K562 (cell line): ENCODE results near the gene TMCC2. TPM values are rescaled to one million over a fixed set of nuclear protein-coding genes. Genes with fewer than 3 reads are reported as not detected.

ENCODE experiments used
- ATF3 ChIP-seq, 2 experiments: fragments of 450-650 bp in 1 of 2; sonication (generic) in 1 of 2; formaldehyde crosslinking in 1 of 2; IDR thresholded peaks in 1 of 2; conservative IDR thresholded peaks in 1 of 2; 2 replicates each; pipeline versions ENCODE4 v1.6.1 to v1.8.1; 2016 to 2023; ENCODE audit warnings: mild to moderate bottlenecking in 2 of 2, moderate library complexity in 2 of 2, inconsistent platforms in 1 of 2, missing genetic modification reagents in 1 of 2
- EHMT2 ChIP-seq: fragments of 450-650 bp; IDR thresholded peaks from 2 replicates; pipeline ENCODE4 v1.6.1; 2018; ENCODE audit warnings: antibody characterized with exemption
- HDAC8 ChIP-seq: fragments of 450-650 bp; IDR thresholded peaks from 2 replicates; pipeline ENCODE4 v1.6.1; 2016; ENCODE audit warnings: mild to moderate bottlenecking, missing genetic modification characterization, moderate library complexity, missing compliant biosample characterization
- MLLT1 ChIP-seq, 2 experiments: fragments of 450-650 bp; IDR thresholded peaks; 2 replicates each; pipeline ENCODE4 v1.6.1; 2016
- NFE2 ChIP-seq: IDR thresholded peaks from 2 replicates; pipeline ENCODE4 v1.6.1; 2014; ENCODE audit warnings: antibody characterized with exemption, low read depth
- PHF20 ChIP-seq: fragments of 450-650 bp; IDR thresholded peaks from 2 replicates; pipeline ENCODE4 v1.6.1; 2018; ENCODE audit not compliant: partially characterized antibody
- SMARCE1 ChIP-seq: fragments of 450-650 bp; IDR thresholded peaks from 2 replicates; pipeline ENCODE4 v1.7.1; 2016; ENCODE audit warnings: mild to moderate bottlenecking
- TBL1XR1 ChIP-seq, 2 experiments: IDR thresholded peaks; 2 replicates each; pipeline ENCODE4 v1.6.1; 2012; ENCODE audit warnings: improper control_type of control experiment in 2 of 2, low read length in 2 of 2, mild to moderate bottlenecking in 1 of 2
- ZNF175 ChIP-seq: fragments of 200-800 bp; sonication (Bioruptor generic); IDR thresholded peaks from 2 replicates; pipeline ENCODE4 v1.6.1; 2016; ENCODE audit warnings: low read depth, mild to moderate bottlenecking, missing genetic modification characterization, missing compliant biosample characterization
- ZSCAN29 ChIP-seq: fragments of 450-650 bp; IDR thresholded peaks from 2 replicates; pipeline ENCODE4 v1.6.1; 2017
- polyA plus RNA-seq, 8 experiments: library from polyadenylated mRNA; depleted of rRNA in 4 of 8; stranded (reverse) in 5 of 8; unstranded in 3 of 8; fragments of >200 nt; fragmentation: Nextera tagmentation in 2 of 8; fragmentation: Illumina TruSeq in 1 of 8; extraction: Ambion mirVana in 2 of 8; extraction: Trizol in 1 of 8; gene quantifications; 2 replicates each; pipeline versions ENCODE4 v1.2.1 to v1.2.3, GENCODE V29; 2011 to 2014; ENCODE audit warnings: inconsistent platforms in 1 of 8, missing spikeins in 1 of 8
- total RNA-seq, 7 experiments: library from RNA; depleted of rRNA in 6 of 7; stranded (reverse); fragments of >200 nt in 6 of 7; fragmentation: Illumina TruSeq in 2 of 7; extraction: Trizol in 2 of 7; gene quantifications; 2 replicates each; pipeline versions ENCODE4 v1.2.1 to v1.2.3, GENCODE V29; 2011 to 2021; ENCODE audit warnings: low replicate concordance in 1 of 7
- TF ChIP-seq, protein P1 (sequence below), 2 experiments: fragments of 450-650 bp; IDR thresholded peaks; 2 replicates each; pipeline ENCODE4 v1.6.1; 2016; ENCODE audit warnings: mild to moderate bottlenecking in 2 of 2, borderline replicate concordance in 1 of 2, low read depth in 1 of 2, moderate library complexity in 1 of 2
- TF ChIP-seq, protein P2 (sequence below), 2 experiments: fragments of 250-450 bp in 1 of 2; fragments of 450-650 bp in 1 of 2; sonication (Bioruptor Pico) in 1 of 2; IDR thresholded peaks; 2 replicates each; pipeline versions ENCODE4 v1.6.1 to v1.8.0; 2016 to 2021; ENCODE audit warnings: mild to moderate bottlenecking in 2 of 2, moderate library complexity in 2 of 2, missing compliant biosample characterization in 1 of 2, missing genetic modification characterization in 1 of 2

Gene TMCC2
- total and polyA plus RNA-seq, 9 of the 15 experiments (the other 6 are each of a cell fraction or from before 2014, with no cell fraction given), result 0.06 to 1.8 (median 0.98) TPM

DNA sequence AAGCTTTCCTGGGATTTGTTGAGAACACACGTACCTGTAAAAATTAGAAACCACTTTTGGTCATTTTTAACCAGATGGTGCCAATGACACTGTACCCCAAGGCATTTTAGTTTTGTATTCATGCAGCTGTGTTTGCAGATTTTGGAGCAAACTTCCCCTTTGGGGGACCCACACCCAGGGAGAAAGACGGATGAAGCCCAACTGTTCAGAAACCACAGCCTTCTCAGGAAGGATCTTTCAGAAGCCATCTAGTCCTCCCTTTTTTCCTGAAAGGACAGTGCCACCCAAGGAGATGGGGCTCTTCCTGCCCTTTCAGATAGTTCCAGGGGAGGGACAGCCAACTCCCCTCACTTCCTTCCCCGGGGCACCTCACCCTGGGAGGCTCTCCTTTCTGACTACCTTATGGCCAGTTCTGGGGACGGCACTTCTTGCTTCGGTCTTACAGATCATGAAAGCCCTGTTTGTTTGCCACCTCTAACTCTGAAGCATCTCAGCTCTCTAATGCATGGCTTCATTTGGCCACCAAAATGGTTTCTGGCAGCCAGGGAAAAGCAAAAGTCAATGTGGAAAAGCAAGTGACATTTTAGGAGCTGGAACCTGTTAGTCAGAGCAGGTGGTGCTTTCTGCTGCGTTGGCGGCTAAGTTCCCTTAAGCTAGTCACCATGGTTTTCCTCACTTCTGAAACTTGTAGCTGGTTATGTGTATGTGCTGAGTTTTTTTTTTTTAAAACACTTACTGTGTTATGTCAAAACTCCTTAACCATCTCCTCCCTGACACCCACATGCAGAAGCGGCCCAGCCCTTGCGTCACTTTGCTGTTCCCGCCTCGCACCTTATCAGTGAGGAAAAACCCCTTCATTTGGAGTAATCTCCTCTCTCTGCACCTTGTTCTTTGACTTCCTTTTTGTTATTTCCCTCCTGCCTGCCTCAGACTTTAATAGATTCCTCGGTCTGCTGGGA lies 10.1 kb downstream of the TMCC2 start (continued):
- TF ChIP-seq, protein P1, sequence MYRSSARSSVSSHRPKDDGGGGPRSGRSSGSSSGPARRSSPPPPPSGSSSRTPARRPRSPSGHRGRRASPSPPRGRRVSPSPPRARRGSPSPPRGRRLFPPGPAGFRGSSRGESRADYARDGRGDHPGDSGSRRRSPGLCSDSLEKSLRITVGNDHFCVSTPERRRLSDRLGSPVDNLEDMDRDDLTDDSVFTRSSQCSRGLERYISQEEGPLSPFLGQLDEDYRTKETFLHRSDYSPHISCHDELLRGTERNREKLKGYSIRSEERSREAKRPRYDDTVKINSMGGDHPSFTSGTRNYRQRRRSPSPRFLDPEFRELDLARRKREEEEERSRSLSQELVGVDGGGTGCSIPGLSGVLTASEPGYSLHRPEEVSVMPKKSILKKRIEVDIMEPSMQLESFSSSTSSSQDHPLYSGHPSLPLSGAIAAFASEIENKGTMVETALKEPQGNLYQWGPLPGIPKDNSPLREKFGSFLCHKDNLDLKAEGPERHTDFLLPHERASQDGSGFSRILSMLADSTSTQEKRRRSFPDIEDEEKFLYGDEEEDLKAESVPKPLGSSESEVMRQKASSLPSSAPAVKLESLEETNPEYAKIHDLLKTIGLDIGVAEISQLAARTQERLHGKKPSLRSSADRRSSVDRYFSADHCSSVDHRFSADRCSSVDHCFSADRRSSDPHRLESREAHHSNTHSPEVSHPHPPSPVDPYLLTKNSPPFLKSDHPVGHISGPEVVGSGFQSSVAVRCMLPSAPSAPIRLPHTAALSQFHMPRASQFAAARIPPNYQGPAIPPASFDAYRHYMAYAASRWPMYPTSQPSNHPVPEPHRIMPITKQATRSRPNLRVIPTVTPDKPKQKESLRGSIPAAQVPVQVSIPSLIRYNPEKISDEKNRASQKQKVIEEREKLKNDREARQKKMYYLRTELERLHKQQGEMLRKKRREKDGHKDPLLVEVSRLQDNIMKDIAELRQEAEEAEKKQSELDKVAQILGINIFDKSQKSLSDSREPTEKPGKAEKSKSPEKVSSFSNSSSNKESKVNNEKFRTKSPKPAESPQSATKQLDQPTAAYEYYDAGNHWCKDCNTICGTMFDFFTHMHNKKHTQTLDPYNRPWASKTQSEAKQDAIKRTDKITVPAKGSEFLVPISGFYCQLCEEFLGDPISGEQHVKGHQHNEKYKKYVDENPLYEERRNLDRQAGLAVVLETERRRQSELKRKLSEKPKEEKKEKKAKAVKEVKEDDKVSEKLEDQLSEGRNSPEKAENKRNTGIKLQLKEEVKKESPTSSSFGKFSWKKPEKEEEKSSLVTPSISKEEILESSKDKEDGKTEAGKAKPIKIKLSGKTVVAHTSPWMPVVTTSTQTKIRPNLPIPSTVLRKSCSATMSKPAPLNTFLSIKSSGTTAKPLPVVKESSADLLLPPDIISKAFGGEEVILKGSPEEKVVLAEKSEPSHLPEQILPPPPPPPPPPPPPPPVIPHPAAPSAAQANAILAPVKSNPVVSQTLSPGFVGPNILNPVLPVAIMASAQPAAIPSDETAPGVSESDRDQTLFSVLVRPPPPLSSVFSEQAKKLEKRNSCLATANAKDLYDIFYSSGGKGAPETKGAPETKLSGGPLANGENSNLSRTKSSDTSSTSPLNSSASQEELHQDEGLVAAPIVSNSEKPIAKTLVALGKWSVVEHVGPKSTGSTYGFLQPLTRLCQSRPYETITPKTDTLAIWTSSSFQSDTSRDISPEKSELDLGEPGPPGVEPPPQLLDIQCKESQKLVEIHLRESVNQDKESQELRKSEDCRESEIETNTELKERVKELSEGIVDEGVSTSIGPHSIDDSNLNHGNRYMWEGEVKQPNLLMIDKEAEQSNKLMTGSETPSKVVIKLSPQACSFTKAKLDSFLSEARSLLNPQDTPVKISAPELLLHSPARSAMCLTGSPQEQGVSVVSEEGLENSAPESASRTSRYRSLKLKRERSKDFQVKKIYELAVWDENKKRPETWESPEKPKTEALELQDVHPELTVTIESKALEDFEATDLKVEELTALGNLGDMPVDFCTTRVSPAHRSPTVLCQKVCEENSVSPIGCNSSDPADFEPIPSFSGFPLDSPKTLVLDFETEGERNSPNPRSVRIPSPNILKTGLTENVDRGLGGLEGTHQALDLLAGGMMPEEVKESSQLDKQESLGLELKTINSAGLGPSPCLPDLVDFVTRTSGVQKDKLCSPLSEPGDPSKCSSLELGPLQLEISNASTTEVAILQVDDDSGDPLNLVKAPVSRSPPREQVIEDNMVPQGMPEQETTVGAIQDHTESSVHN (IDR thresholded peaks at IDR 0.05; ENCODE audit: borderline replicate concordance in 1 of 2, low read depth in 1 of 2), result no peak
- no peak for TF ChIP-seq NFE2
- TF ChIP-seq TBL1XR1 (IDR thresholded peaks at IDR 0.05; ENCODE audit: low read length in 2 of 2), result no peak
- no peak for TF ChIP-seq MLLT1 (IDR thresholded peaks at IDR 0.05)
- no peak for TF ChIP-seq HDAC8
- no peak for TF ChIP-seq ZSCAN29
- TF ChIP-seq ATF3 (IDR thresholded peaks at IDR 0.05), result peak; percentile 87
- TF ChIP-seq ATF3 (CRISPR knock-in tag; conservative IDR thresholded peaks at IDR 0.05), result no peak
- 0 out of 2 replicates have a peak, but pooled peaks have one; percentile 48 for TF ChIP-seq SMARCE1
- TF ChIP-seq, protein P2, sequence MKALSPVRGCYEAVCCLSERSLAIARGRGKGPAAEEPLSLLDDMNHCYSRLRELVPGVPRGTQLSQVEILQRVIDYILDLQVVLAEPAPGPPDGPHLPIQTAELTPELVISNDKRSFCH (CRISPR knock-in tag; IDR thresholded peaks at IDR 0.05), result no peak
- TF ChIP-seq, protein P2 (tag; IDR thresholded peaks at IDR 0.05), result 0 out of 2 replicates have a peak, but pooled peaks have one; percentile 37
- no peak for TF ChIP-seq ZNF175 (CRISPR knock-in tag)
- TF ChIP-seq EHMT2, result no peak
- no peak for TF ChIP-seq PHF20
